HepG2 (cell line): ENCODE results near the gene NISCH. TPM values are rescaled to one million over a fixed set of nuclear protein-coding genes. Genes with fewer than 3 reads are reported as not detected.

ENCODE experiments used
- ATAC-seq: fragments of 200-7000 bp; cut with Tn5 transposase; 3 replicates; pipeline ENCODE4 v1.9.1; 2020; ENCODE audit warnings: mild to moderate bottlenecking, moderate library complexity
- BruUV-seq: library from RNA; stranded (reverse); fragments of 400-500 nt; replicated peaks from 2 replicates; lab custom pipeline; 2021; lab: Mats Ljungman, UMichigan
- CTCF ChIA-PET: fragments of 300-600 bp; formaldehyde crosslinking; extraction: SDS; loops from one replicate; lab custom pipeline; 2021; ENCODE audit warnings: low total read pairs, inconsistent platforms, low intra/inter-chr PET ratio; lab: Yijun Ruan, JAX
- POLR2A ChIA-PET: fragments of 350-600 bp; sonication (Branson Sonifier 250); formaldehyde crosslinking; loops from one replicate; lab custom pipeline; 2020; ENCODE audit warnings: antibody characterized with exemption, inconsistent platforms; lab: Yijun Ruan, JAX
- DNase-seq: peaks from one replicate; pipeline ENCODE4 v3.0.0-alpha.2; 2015; ENCODE audit warnings: low spot score
- FAIRE-seq: peaks from 3 replicates; lab custom pipeline; 2011; peaks lifted over from hg19 to GRCh38; lab: Jason Lieb, UNC
- H2AFZ ChIP-seq: one replicate; pipeline ENCODE4 v1.6.1; 2011; ENCODE audit warnings: low read length, inconsistent platforms
- H3K27ac ChIP-seq: fragments of 300-600 bp; 3 replicates; pipeline ENCODE4 v1.8.0; 2011; ENCODE audit warnings: mixed run types, mild to moderate bottlenecking, mixed read lengths, low read length, inconsistent platforms; ENCODE audit not compliant: insufficient read depth; ENCODE audit errors: extremely low read length
- H3K27me3 ChIP-seq, 2 experiments: fragments of 200-600 bp in 1 of 2; 2 replicates in 1 of 2; 3 replicates in 1 of 2; pipeline versions ENCODE4 v1.6.0 to v1.8.0; 2011; ENCODE audit warnings: low read length in 2 of 2, mild to moderate bottlenecking in 2 of 2, moderate library complexity in 2 of 2, inconsistent platforms in 1 of 2; ENCODE audit not compliant: insufficient read depth in 2 of 2, control insufficient read depth in 1 of 2
- H3K36me3 ChIP-seq, 2 experiments: fragments of 200-600 bp in 1 of 2; replicated peaks in 1 of 2; 2 replicates in 1 of 2; 3 replicates in 1 of 2; pipeline versions ENCODE4 v1.5.1 to v1.8.0; 2011; ENCODE audit warnings: low read length in 2 of 2, inconsistent platforms in 1 of 2; ENCODE audit not compliant: insufficient read depth in 2 of 2, control insufficient read depth in 1 of 2
- H3K4me1 ChIP-seq: 2 replicates; pipeline ENCODE4 v1.5.1; 2012; ENCODE audit warnings: low read length, inconsistent platforms; ENCODE audit not compliant: insufficient read depth
- H3K4me2 ChIP-seq: 2 replicates; pipeline ENCODE4 v1.6.0; 2011; ENCODE audit warnings: low read depth, low read length, inconsistent platforms
- H3K4me3 ChIP-seq, 3 experiments: fragments of 200-600 bp in 1 of 3; sonication (generic), shearing (Covaris generic) in 1 of 3; replicated peaks in 1 of 3; 2 replicates each; pipeline ENCODE4 v1.5.1; 2011 to 2016; ENCODE audit warnings: low read length in 3 of 3, inconsistent platforms in 2 of 3, low read depth in 2 of 3, mild to moderate bottlenecking in 2 of 3, control low read depth in 1 of 3, mixed read lengths in 1 of 3; ENCODE audit not compliant: insufficient read depth in 1 of 3
- H3K79me2 ChIP-seq: one replicate; pipeline ENCODE4 v1.6.1; 2011; ENCODE audit warnings: low read length, inconsistent platforms; ENCODE audit not compliant: insufficient read depth
- H3K9ac ChIP-seq: 2 replicates; pipeline ENCODE4 v1.6.0; 2011; ENCODE audit warnings: mild to moderate bottlenecking, low read depth, low read length, inconsistent platforms; ENCODE audit not compliant: insufficient read depth
- H3K9me3 ChIP-seq: 2 replicates; pipeline ENCODE4 v1.5.1; 2012; ENCODE audit warnings: mild to moderate bottlenecking, low read length
- H4K20me1 ChIP-seq: 2 replicates; pipeline ENCODE4 v1.6.0; 2011; ENCODE audit warnings: inconsistent platforms, mild to moderate bottlenecking, low read length, moderate library complexity; ENCODE audit not compliant: insufficient read depth
- AGO2 ChIP-seq: fragments of 200-400 bp; formaldehyde crosslinking; optimal IDR thresholded peaks from 2 replicates; pipeline ENCODE3; 2017; ENCODE audit warnings: mild to moderate bottlenecking, low read depth, low read length, moderate library complexity
- BRF2 ChIP-seq: sonication (generic); formaldehyde crosslinking; IDR thresholded peaks from 2 replicates; pipeline ENCODE4 v1.8.1; 2022; ENCODE audit warnings: mild to moderate bottlenecking, missing genetic modification reagents
- DDIT3 ChIP-seq: sonication (generic); formaldehyde crosslinking; IDR thresholded peaks from 2 replicates; pipeline ENCODE4 v1.4.0; 2020; ENCODE audit warnings: mild to moderate bottlenecking, missing genetic modification reagents
- HDAC6 ChIP-seq: fragments of 200-600 bp; sonication (generic); IDR thresholded peaks from 2 replicates; pipeline ENCODE4 v1.7.0; 2017; ENCODE audit warnings: mild to moderate bottlenecking, antibody characterized with exemption, low read length, low read depth
- NR2F6 ChIP-seq, 2 experiments: IDR thresholded peaks; 2 replicates each; pipeline ENCODE4 v1.6.1; 2016; ENCODE audit warnings: antibody characterized with exemption in 1 of 2, mild to moderate bottlenecking in 1 of 2
- SCMH1 ChIP-seq: sonication (generic); formaldehyde crosslinking; IDR thresholded peaks from 2 replicates; pipeline ENCODE4 v1.9.0; 2021; ENCODE audit warnings: missing genetic modification reagents, mild to moderate bottlenecking, borderline replicate concordance
- SRSF4 ChIP-seq: fragments of 200-400 bp; formaldehyde crosslinking; IDR thresholded peaks from one replicate; pipeline ENCODE4 v1.6.1; 2018; ENCODE audit warnings: mild to moderate bottlenecking, low read depth, low read length, moderate library complexity; ENCODE audit not compliant: poor library complexity, severe bottlenecking
- ZNF563 ChIP-seq: sonication (generic); formaldehyde crosslinking; IDR thresholded peaks from 2 replicates; pipeline ENCODE4 v1.8.0; 2022; ENCODE audit warnings: mild to moderate bottlenecking, moderate library complexity, missing genetic modification reagents
- ZNF780A ChIP-seq: sonication (generic); formaldehyde crosslinking; IDR thresholded peaks from 2 replicates; pipeline ENCODE4 v1.8.0; 2022; ENCODE audit warnings: mild to moderate bottlenecking, missing genetic modification reagents, moderate library complexity
- WGBS: methylation state at CpG from one replicate; pipeline ENCODE4 v1.1.6; 2017; ENCODE audit warnings: low lambda C conversion rate; 5-methylcytosine and 5-hydroxymethylcytosine counted together
- in situ Hi-C: cut with HindIII; loops from 2 replicates; pipeline ENCODE4 v1.10.0; 2017; ENCODE audit warnings: low pct_unique_long_range_greater_than_20kb; ENCODE audit not compliant: extremely low pct_ligation_motif_present
- intact Hi-C: fragments of 100-400 bp; cut with micrococcal nuclease; formaldehyde crosslinking; loops from one replicate; pipeline ENCODE4 v1.10.0; 2022; ENCODE audit not compliant: unreplicated experiment
- polyA plus RNA-seq, 8 experiments: library from polyadenylated mRNA; depleted of rRNA in 3 of 8; stranded (reverse) in 7 of 8; unstranded in 1 of 8; fragments of >200 nt; fragmentation: Illumina TruSeq in 4 of 8; extraction: Trizol in 4 of 8; gene quantifications; 2 replicates each; pipeline versions ENCODE4 v1.2.1 to v1.2.3, GENCODE V29; 2011 to 2016; ENCODE audit warnings: low read depth in 4 of 8, missing spikeins in 1 of 8, mixed read lengths in 1 of 8; ENCODE audit not compliant: insufficient read depth in 1 of 8
- total RNA-seq, 5 experiments: library from RNA; depleted of rRNA; stranded (reverse); fragments of >200 nt; fragmentation: Illumina TruSeq; extraction: Trizol; gene quantifications; 2 replicates each; pipeline ENCODE4 v1.2.3, GENCODE V29; 2016; ENCODE audit warnings: low read depth in 1 of 5

NISCH gene
- total and polyA plus RNA-seq, 2 of the 13 experiments (the other 11 are each of a cell fraction or from before 2014, with no cell fraction given): 27.0 to 47.6 TPM

- H3K9me3 ChIP-seq: no peaks in the 10 kb centered on the region
- H3K9ac ChIP-seq: no peak overlapping the region
- FAIRE-seq (no peak), ATAC-seq (no peak), DNase-seq (no peak)
- no peaks in the 10 kb centered on the region for H3K27me3 ChIP-seq
- H4K20me1 ChIP-seq: 0 out of 2 replicates have a peak, but pooled peaks cover 4% of the 10 kb centered on the region
- H3K4me2 ChIP-seq: no peak overlapping the region
- CTCF ChIA-PET: no interaction called here
- WGBS: 97% methylated on average over 7 of the region's 14 CpGs
- peaks cover 18% of the 10 kb centered on the region for H3K79me2 ChIP-seq
- intact Hi-C loops (no loop called here), in situ Hi-C loops (no loop called here)
- H2AFZ ChIP-seq: no peak overlapping the region
- H3K4me3 ChIP-seq: no peak overlapping the region
- POLR2A ChIA-PET: interaction anchor here (0.8 to 1.2 kb wide), 2 partner anchors 9 kb away, joined by 3 to 4 read pairs; partner anchors contain the start of gene UQCC5
- TF ChIP-seq AGO2: peak; percentile 53
- no peak for TF ChIP-seq HDAC6
- no peak for TF ChIP-seq DDIT3
- no peak for TF ChIP-seq NR2F6 (IDR thresholded peaks at IDR 0.05)
- peak; percentile 22; the same call in 1 of the 2 replicates for TF ChIP-seq NR2F6 (CRISPR knock-in tag; IDR thresholded peaks at IDR 0.05)
- H3K36me3 ChIP-seq: peaks cover 21 to 42% of the 10 kb centered on the region in 2 experiments
- H3K4me1 ChIP-seq: peaks cover 36% of the 10 kb centered on the region
- no TSS peak for BruUV-seq
- no peak overlapping the region for H3K27ac ChIP-seq
These were observed 71.8 kb downstream of the NISCH start for GRCh38 chr3:52527039-52527731.

GRCh38 chr3:52527732-52528585 lies 72.6 kb downstream of the NISCH start:
- no peak overlapping the region for H3K27ac ChIP-seq
- no peak overlapping the region for H3K4me3 ChIP-seq
- no peak overlapping the region for H3K9ac ChIP-seq
- peaks cover 26% of the 10 kb centered on the region for H3K79me2 ChIP-seq
- no TSS peak for BruUV-seq
- intact Hi-C loops (no loop called here), in situ Hi-C loops (no loop called here)
- H2AFZ ChIP-seq: no peak overlapping the region
- WGBS: 100% methylated on average over 10 of the region's 18 CpGs
- no peak overlapping the region for H3K4me2 ChIP-seq
- POLR2A ChIA-PET: no interaction called here
- H3K4me1 ChIP-seq: peaks cover 40% of the 10 kb centered on the region
- DNase-seq: no peak
- no peak for ATAC-seq
- FAIRE-seq: no peak
- CTCF ChIA-PET: no interaction called here
- H4K20me1 ChIP-seq: 0 out of 2 replicates have a peak, but pooled peaks cover 5% of the 10 kb centered on the region
- no peaks in the 10 kb centered on the region for H3K9me3 ChIP-seq
- H3K36me3 ChIP-seq: peaks cover 21 to 42% of the 10 kb centered on the region in 2 experiments
- H3K27me3 ChIP-seq: no peaks in the 10 kb centered on the region
- TF ChIP-seq BRF2 (CRISPR knock-in tag) (no peak), ZNF563 (CRISPR knock-in tag) (no peak), SRSF4 (no peak), SCMH1 (CRISPR knock-in tag) (no peak), AGO2 (peak; percentile 21), ZNF780A (CRISPR knock-in tag) (no peak)
